Mesenchymal stem cell (in vitro differentiated cells and primary cell): ENCODE data around the gene GLT6D1.

Experiments
- DNase-seq: peaks from one replicate; pipeline ENCODE4 v3.0.0-alpha.2; 2013
- H2AFZ ChIP-seq: one replicate; pipeline ENCODE4 v1.6.1; 2013; ENCODE audit warnings: low read depth, mild to moderate bottlenecking, control low read depth, inconsistent platforms, low read length, moderate library complexity
- H2AK5ac ChIP-seq: 2 replicates; pipeline ENCODE4 v1.6.1; 2013; ENCODE audit warnings: low read length, moderate library complexity, mild to moderate bottlenecking, inconsistent platforms; ENCODE audit not compliant: severe bottlenecking
- H2BK120ac ChIP-seq: one replicate; pipeline ENCODE4 v1.6.1; 2013; ENCODE audit warnings: low read depth, mild to moderate bottlenecking, inconsistent platforms, low read length, moderate library complexity
- H2BK12ac ChIP-seq, 2 experiments: one replicate each; pipeline ENCODE4 v1.6.1; 2013; ENCODE audit warnings: inconsistent platforms in 2 of 2, low read length in 2 of 2, mild to moderate bottlenecking in 2 of 2, moderate library complexity in 2 of 2, control low read depth in 1 of 2
- H2BK15ac ChIP-seq: one replicate; pipeline ENCODE4 v1.6.1; 2013; ENCODE audit warnings: mild to moderate bottlenecking, low read depth, inconsistent platforms; ENCODE audit not compliant: poor library complexity, severe bottlenecking
- H2BK5ac ChIP-seq: 2 replicates; pipeline ENCODE4 v1.6.1; 2013; ENCODE audit warnings: low read depth, mild to moderate bottlenecking, low read length, control low read depth, inconsistent platforms; ENCODE audit not compliant: poor library complexity, severe bottlenecking
- H3K14ac ChIP-seq, 2 experiments: one replicate each; pipeline ENCODE4 v1.6.1; 2013; ENCODE audit warnings: inconsistent platforms in 2 of 2, low read length in 2 of 2, control low read depth in 1 of 2, mild to moderate bottlenecking in 1 of 2, moderate library complexity in 1 of 2
- H3K18ac ChIP-seq, 2 experiments: one replicate each; pipeline ENCODE4 v1.6.1; 2013; ENCODE audit warnings: inconsistent platforms in 2 of 2, low read length in 2 of 2, control low read depth in 1 of 2, low read depth in 1 of 2, mild to moderate bottlenecking in 1 of 2
- H3K23ac ChIP-seq, 2 experiments: one replicate each; pipeline ENCODE4 v1.6.1; 2013; ENCODE audit warnings: inconsistent platforms in 2 of 2, low read length in 2 of 2, mild to moderate bottlenecking in 2 of 2, moderate library complexity in 2 of 2, control low read depth in 1 of 2
- H3K27ac ChIP-seq: 2 replicates; pipeline ENCODE4 v1.5.1; 2013; ENCODE audit warnings: mild to moderate bottlenecking, moderate library complexity, low read length, control low read depth, inconsistent platforms; ENCODE audit not compliant: poor library complexity, severe bottlenecking
- H3K27me3 ChIP-seq, 2 experiments: 2 replicates each; pipeline versions ENCODE4 v1.6.1 to v1.7.0; 2013; ENCODE audit warnings: low read length in 2 of 2, mild to moderate bottlenecking in 2 of 2, moderate library complexity in 2 of 2, control low read depth in 1 of 2, inconsistent platforms in 1 of 2; ENCODE audit not compliant: control insufficient read depth in 1 of 2, insufficient read depth in 1 of 2
- H3K36me3 ChIP-seq, 2 experiments: 2 replicates each; pipeline versions ENCODE4 v1.6.1 to v1.7.0; 2013; ENCODE audit warnings: low read length in 2 of 2, control low read depth in 1 of 2, inconsistent platforms in 1 of 2, low read depth in 1 of 2, mild to moderate bottlenecking in 1 of 2; ENCODE audit not compliant: insufficient read depth in 2 of 2, control insufficient read depth in 1 of 2
- H3K4ac ChIP-seq, 2 experiments: one replicate each; pipeline ENCODE4 v1.6.1; 2013; ENCODE audit warnings: inconsistent platforms in 2 of 2, low read length in 2 of 2, mild to moderate bottlenecking in 2 of 2, moderate library complexity in 2 of 2, control low read depth in 1 of 2, low read depth in 1 of 2
- H3K4me1 ChIP-seq: 2 replicates; pipeline ENCODE4 v1.6.1; 2013; ENCODE audit warnings: low read depth, low read length, control low read depth; ENCODE audit not compliant: control insufficient read depth, insufficient read depth
- H3K4me2 ChIP-seq: 2 replicates; pipeline ENCODE4 v1.6.1; 2013; ENCODE audit warnings: low read length, mild to moderate bottlenecking, inconsistent platforms; ENCODE audit not compliant: poor library complexity, severe bottlenecking
- H3K4me3 ChIP-seq, 2 experiments: 2 replicates each; pipeline versions ENCODE4 v1.5.1 to v1.7.0; 2013; ENCODE audit warnings: low read length in 2 of 2, mild to moderate bottlenecking in 2 of 2, control low read depth in 1 of 2, low read depth in 1 of 2; ENCODE audit not compliant: insufficient read depth in 1 of 2
- H3K79me1 ChIP-seq: replicated peaks from 2 replicates; pipeline ENCODE4 v1.6.1; 2013; ENCODE audit warnings: mild to moderate bottlenecking, control low read depth, low read length, inconsistent platforms; ENCODE audit not compliant: poor library complexity, severe bottlenecking
- H3K9ac ChIP-seq: 2 replicates; pipeline ENCODE4 v1.7.0; 2013; ENCODE audit warnings: mild to moderate bottlenecking, low read length, moderate library complexity
- H3K9me3 ChIP-seq: 2 replicates; pipeline ENCODE4 v1.7.0; 2013; ENCODE audit warnings: mild to moderate bottlenecking, low read length; ENCODE audit not compliant: control insufficient read depth
- H4K8ac ChIP-seq: one replicate; pipeline ENCODE4 v1.6.1; 2013; ENCODE audit warnings: inconsistent platforms, mild to moderate bottlenecking, low read length, moderate library complexity
- H4K91ac ChIP-seq: one replicate; pipeline ENCODE4 v1.6.1; 2013; ENCODE audit warnings: mild to moderate bottlenecking, low read length, inconsistent platforms
- WGBS: methylation state at CpG from one replicate; pipeline ENCODE4 v1.1.7; 2013; ENCODE audit warnings: mixed read lengths; 5-methylcytosine and 5-hydroxymethylcytosine counted together

GLT6D1 gene

GRCh38 chr9:135657416-135657815, 18.1 kb upstream of the GLT6D1 start:
- Histone ChIP-seq H3K23ac (no peak overlapping the region), H4K8ac (no peak overlapping the region), H4K91ac (no peak overlapping the region), H3K4ac (no peak overlapping the region), H3K18ac (no peak overlapping the region), H3K9ac (no peak overlapping the region), H2BK120ac (no peak overlapping the region), H2BK12ac (no peak overlapping the region), H3K27me3 (no peaks in the 10 kb centered on the region), H3K36me3 (no peaks in the 10 kb centered on the region), H2BK5ac (no peak overlapping the region), H2AK5ac (no peak overlapping the region), H2BK15ac (no peak overlapping the region), H3K79me1 (no peaks in the 10 kb centered on the region), H3K4me1 (no peaks in the 10 kb centered on the region), H3K9me3 (peaks cover 3% of the 10 kb centered on the region), H3K4me2 (no peak overlapping the region), H3K4me3 (no peak overlapping the region), H3K27ac (no peak overlapping the region), H3K14ac (no peak overlapping the region), H2AFZ (no peak overlapping the region)
- WGBS: 84% methylated on average over 15 of the region's 15 CpGs
- DNase-seq: no peak

GRCh38 chr9:135655317-135655716, 16.0 kb upstream of the GLT6D1 start:
- Histone ChIP-seq H3K18ac (no peak overlapping the region), H3K9ac (no peak overlapping the region), H3K27ac (no peak overlapping the region), H3K79me1 (no peaks in the 10 kb centered on the region), H2AK5ac (no peak overlapping the region), H2AFZ (no peak overlapping the region), H2BK12ac (no peak overlapping the region), H3K4ac (no peak overlapping the region), H2BK120ac (no peak overlapping the region), H4K91ac (no peak overlapping the region), H3K14ac (no peak overlapping the region), H2BK15ac (no peak overlapping the region), H4K8ac (no peak overlapping the region), H3K36me3 (no peaks in the 10 kb centered on the region), H3K4me3 (no peak overlapping the region), H3K9me3 (peaks cover 13% of the 10 kb centered on the region), H3K23ac (no peak overlapping the region), H3K4me2 (no peak overlapping the region), H3K27me3 (no peaks in the 10 kb centered on the region), H2BK5ac (no peak overlapping the region), H3K4me1 (no peaks in the 10 kb centered on the region)
- no peak for DNase-seq
- WGBS: 90% methylated on average over 8 of the region's 8 CpGs

DNA sequence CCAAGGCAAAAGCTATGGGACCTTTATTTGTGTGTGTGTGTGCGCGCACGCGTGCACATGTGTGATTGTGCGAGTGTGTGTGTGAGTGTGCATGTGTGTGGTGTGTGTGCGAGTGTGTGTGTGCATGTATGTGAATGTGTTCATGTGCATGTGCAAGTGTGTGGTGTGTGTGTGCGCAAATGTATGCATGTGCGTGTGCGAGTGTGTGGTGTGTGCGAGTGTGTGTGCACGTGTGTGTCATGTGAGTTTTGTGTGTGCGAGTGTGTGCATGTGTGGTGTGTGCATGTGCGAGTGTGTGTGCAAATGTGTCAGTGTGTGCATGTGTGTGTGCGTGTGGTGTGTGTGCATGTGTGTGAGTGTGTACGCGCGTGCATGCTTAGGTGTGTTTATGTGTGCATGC, 11.1 kb upstream of the GLT6D1 start:
- H3K4me2 ChIP-seq: no peak overlapping the region
- peak overlapping the region; percentile 36 for H4K91ac ChIP-seq
- no peak overlapping the region for H3K4ac ChIP-seq
- no peak overlapping the region for H2BK15ac ChIP-seq
- H2BK5ac ChIP-seq: no peak overlapping the region
- no peaks in the 10 kb centered on the region for H3K79me1 ChIP-seq
- DNase-seq: no peak
- no peak overlapping the region for H2AFZ ChIP-seq
- no peak overlapping the region for H3K14ac ChIP-seq
- H3K36me3 ChIP-seq: no peaks in the 10 kb centered on the region
- peaks cover 51% of the 10 kb centered on the region for H3K9me3 ChIP-seq
- no peak overlapping the region for H3K4me3 ChIP-seq
- no peak overlapping the region for H2BK120ac ChIP-seq
- no peak overlapping the region for H3K18ac ChIP-seq
- H2AK5ac ChIP-seq: no peak overlapping the region
- 95% methylated on average over 17 of the region's 17 CpGs for WGBS
- no peak overlapping the region for H3K9ac ChIP-seq
- no peaks in the 10 kb centered on the region for H3K27me3 ChIP-seq
- H3K23ac ChIP-seq: no peak overlapping the region
- H2BK12ac ChIP-seq: no peak overlapping the region
- H3K27ac ChIP-seq: no peak overlapping the region
- no peaks in the 10 kb centered on the region for H3K4me1 ChIP-seq
- no peak overlapping the region for H4K8ac ChIP-seq

- no peak overlapping the region for H4K8ac ChIP-seq
- no peaks in the 10 kb centered on the region for H3K4me1 ChIP-seq
- H2BK120ac ChIP-seq: no peak overlapping the region
- DNase-seq: no peak
- no peak overlapping the region for H3K27ac ChIP-seq
- H3K27me3 ChIP-seq: no peaks in the 10 kb centered on the region
- H2BK15ac ChIP-seq: no peak overlapping the region
- no CpG with 5 or more reads among the region's 2 CpGs for WGBS
- H3K36me3 ChIP-seq: no peaks in the 10 kb centered on the region
- H2AFZ ChIP-seq: no peak overlapping the region
- H2BK5ac ChIP-seq: no peak overlapping the region
- no peak overlapping the region for H4K91ac ChIP-seq
- H3K4me3 ChIP-seq: no peak overlapping the region
- no peak overlapping the region for H3K4me2 ChIP-seq
- no peak overlapping the region for H3K23ac ChIP-seq
- no peak overlapping the region for H2BK12ac ChIP-seq
- H3K79me1 ChIP-seq: no peaks in the 10 kb centered on the region
- no peak overlapping the region for H3K14ac ChIP-seq
- no peak overlapping the region for H2AK5ac ChIP-seq
- peaks cover 60% of the 10 kb centered on the region for H3K9me3 ChIP-seq
- H3K18ac ChIP-seq: no peak overlapping the region
- no peak overlapping the region for H3K9ac ChIP-seq
- H3K4ac ChIP-seq: no peak overlapping the region
These were observed 10.2 kb upstream of the GLT6D1 start for GRCh38 chr9:135649508-135649907.
